GM20000 (cell line): Measurements from ENCODE around the gene PNMA8C.
"Not testable (repeated sequence)": the region's sequence is repeated elsewhere in the genome, so short reads cannot be mapped to it uniquely, and the experiment has no call there.

Experiments used
- DNase-seq: peaks from one replicate; pipeline ENCODE4 v3.0.0; 2012; ENCODE audit warnings: low spot score
- CTCF ChIP-seq: IDR thresholded peaks from 2 replicates; pipeline ENCODE4 v1.5.1; 2012; ENCODE audit warnings: mild to moderate bottlenecking, control low read depth; ENCODE audit errors: extremely low read depth, missing control alignments

PNMA8C gene

GRCh38 chr19:46380690-46381089 lies 48.0 kb downstream of the PNMA8C start:
- no peak for DNase-seq
- no peak for TF ChIP-seq CTCF

GRCh38 chr19:46378268-46378667 lies 50.5 kb downstream of the PNMA8C start:
- no peak for DNase-seq
- TF ChIP-seq CTCF = no peak

- no peak for DNase-seq
- TF ChIP-seq CTCF = no peak
Measured at GRCh38 chr19:46376241-46377153, 52.2 kb downstream of the PNMA8C start.

GRCh38 chr19:46375476-46376067 lies 53.2 kb downstream of the PNMA8C start:
- DNase-seq = not testable (repeated sequence)
